ENCODE data around the gene SLC25A36. TPM values are rescaled to one million over a fixed set of nuclear protein-coding genes. Genes with fewer than 3 reads are reported as not detected.

Gene SLC25A36
- total RNA-seq, 1 experiment from 2014 or later: 78.4 TPM

DNA sequence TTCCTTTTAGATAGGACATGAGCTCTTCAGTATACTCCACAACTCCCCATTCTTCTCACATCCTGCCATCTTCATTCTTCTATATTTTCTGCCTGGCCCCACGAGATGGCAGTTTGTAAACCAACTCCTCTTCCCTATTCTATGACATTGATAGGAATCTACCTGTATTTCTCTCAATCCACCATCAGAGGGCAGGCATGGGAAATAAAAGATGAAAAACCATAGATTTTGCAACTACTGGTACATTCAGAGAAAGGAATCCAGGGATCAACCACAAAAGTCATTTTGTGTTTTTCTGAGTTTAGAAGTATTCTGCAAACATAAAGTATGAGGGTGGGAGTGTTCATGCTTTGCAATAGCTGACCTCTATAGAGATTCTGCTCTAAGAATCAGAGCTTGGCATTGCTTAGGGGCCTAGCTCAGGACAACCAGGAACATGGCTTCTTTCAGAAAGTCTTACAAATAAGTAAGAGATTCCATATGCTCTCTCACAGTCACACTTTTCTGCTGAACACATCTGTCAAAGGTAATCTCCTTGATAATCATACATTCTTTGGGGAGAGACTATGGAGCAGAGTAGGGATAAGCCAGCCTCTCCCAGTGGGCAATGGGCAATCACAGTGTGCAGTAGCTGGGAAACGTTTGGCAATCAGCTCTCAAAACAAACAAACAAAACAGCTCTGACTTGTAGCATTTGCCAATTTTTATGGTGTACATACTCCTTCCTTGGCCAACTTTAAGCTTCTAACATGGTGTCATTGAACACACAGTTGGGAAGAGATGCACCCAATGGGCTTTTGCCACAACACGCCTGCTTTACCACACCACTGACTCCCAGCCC lies 43.1 kb upstream of the SLC25A36 start:
- Mint-ChIP-seq H3K9me3 (no peaks in the 10 kb centered on the region), H3K27me3 (ENCODE audit: low read depth) (peaks cover 19% of the 10 kb centered on the region), H3K36me3 (no peaks in the 10 kb centered on the region), H3K27ac (no peak overlapping the region), H3K4me1 (no peaks in the 10 kb centered on the region), H3K4me3 (no peak overlapping the region)
- TF ChIP-seq CTCF (IDR thresholded peaks at IDR 0.05): peak; percentile 26; the same call in 1 of the 2 replicates
- TF ChIP-seq ATF3 (CRISPR knock-in tag; conservative IDR thresholded peaks at IDR 0.05): no peak
- ChIA-PET CTCF (interaction anchor here (1.0 to 1.5 kb wide), 7 partner anchors 10 to 293 kb away, joined by 3 to 6 read pairs (median 3); partner anchors contain the start of gene SLC25A36), POLR2A (interaction anchor here (1.0 kb wide), 1 partner anchor 44 kb away, joined by 4 read pairs; the partner anchor contains the start of gene SLC25A36)
- DNase-seq (ENCODE audit: low spot score) (no peak), ATAC-seq (peak; percentile 87)

DNA sequence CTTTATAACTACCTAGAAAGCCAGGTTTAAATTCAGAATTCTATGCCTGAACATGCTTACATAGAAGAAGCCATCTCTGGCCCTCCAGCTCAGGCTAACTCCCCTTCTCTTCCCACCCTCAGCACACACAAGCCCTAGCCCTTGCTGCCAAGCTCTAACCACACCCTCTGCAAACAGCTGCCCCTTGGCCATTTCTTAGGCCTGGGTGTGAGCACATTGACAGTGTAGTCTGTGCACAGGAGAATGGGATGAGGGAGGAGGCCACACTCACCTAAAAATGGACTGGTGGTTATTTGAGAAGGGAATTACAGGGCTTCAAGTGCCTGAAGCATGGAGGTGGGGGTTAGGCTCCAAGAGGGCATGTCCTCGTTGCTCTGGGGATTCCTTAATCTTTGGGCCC lies 42.3 kb upstream of the SLC25A36 start:
- Mint-ChIP-seq H3K27ac (no peak overlapping the region), H3K4me3 (no peak overlapping the region), H3K27me3 (ENCODE audit: low read depth) (peaks cover 11% of the 10 kb centered on the region), H3K4me1 (no peaks in the 10 kb centered on the region), H3K36me3 (no peaks in the 10 kb centered on the region), H3K9me3 (no peaks in the 10 kb centered on the region)
- TF ChIP-seq FOXJ3 (CRISPR knock-in tag; IDR thresholded peaks at IDR 0.05; ENCODE audit: borderline replicate concordance) (no peak), MXD4 (CRISPR knock-in tag; IDR thresholded peaks at IDR 0.05; ENCODE audit: borderline replicate concordance) (no peak), ATF1 (CRISPR knock-in tag; IDR thresholded peaks at IDR 0.05) (no peak), E2F5 (CRISPR knock-in tag; IDR thresholded peaks at IDR 0.05) (no peak), ZNF263 (CRISPR knock-in tag; IDR thresholded peaks at IDR 0.05; ENCODE audit: low read depth) (no peak), NFYB (CRISPR knock-in tag; conservative IDR thresholded peaks at IDR 0.05; ENCODE audit: low read depth) (no peak), MYBL2 (CRISPR knock-in tag; IDR thresholded peaks at IDR 0.05) (no peak), ZNF396 (CRISPR knock-in tag; IDR thresholded peaks at IDR 0.05; ENCODE audit: borderline replicate concordance) (no peak)
- ChIA-PET POLR2A (no interaction called here), CTCF (interaction anchor here (1.2 to 1.5 kb wide), 2 partner anchors 279 to 293 kb away, joined by 3 to 5 read pairs; no protein-coding TSS in a partner anchor)
- DNase-seq (ENCODE audit: low spot score) (no peak), ATAC-seq (no peak)

- Mint-ChIP-seq H3K36me3 (no peaks in the 10 kb centered on the region), H3K4me3 (no peak overlapping the region), H3K27ac (no peak overlapping the region), H3K9me3 (no peaks in the 10 kb centered on the region), H3K27me3 (ENCODE audit: low read depth) (no peaks in the 10 kb centered on the region; the same call in 1 of the 2 replicates), H3K4me1 (no peaks in the 10 kb centered on the region)
- ATAC-seq (no peak), DNase-seq (ENCODE audit: low spot score) (no peak)
- CTCF ChIA-PET: no interaction called here
- POLR2A ChIA-PET: no interaction called here
- TF ChIP-seq, protein P1, sequence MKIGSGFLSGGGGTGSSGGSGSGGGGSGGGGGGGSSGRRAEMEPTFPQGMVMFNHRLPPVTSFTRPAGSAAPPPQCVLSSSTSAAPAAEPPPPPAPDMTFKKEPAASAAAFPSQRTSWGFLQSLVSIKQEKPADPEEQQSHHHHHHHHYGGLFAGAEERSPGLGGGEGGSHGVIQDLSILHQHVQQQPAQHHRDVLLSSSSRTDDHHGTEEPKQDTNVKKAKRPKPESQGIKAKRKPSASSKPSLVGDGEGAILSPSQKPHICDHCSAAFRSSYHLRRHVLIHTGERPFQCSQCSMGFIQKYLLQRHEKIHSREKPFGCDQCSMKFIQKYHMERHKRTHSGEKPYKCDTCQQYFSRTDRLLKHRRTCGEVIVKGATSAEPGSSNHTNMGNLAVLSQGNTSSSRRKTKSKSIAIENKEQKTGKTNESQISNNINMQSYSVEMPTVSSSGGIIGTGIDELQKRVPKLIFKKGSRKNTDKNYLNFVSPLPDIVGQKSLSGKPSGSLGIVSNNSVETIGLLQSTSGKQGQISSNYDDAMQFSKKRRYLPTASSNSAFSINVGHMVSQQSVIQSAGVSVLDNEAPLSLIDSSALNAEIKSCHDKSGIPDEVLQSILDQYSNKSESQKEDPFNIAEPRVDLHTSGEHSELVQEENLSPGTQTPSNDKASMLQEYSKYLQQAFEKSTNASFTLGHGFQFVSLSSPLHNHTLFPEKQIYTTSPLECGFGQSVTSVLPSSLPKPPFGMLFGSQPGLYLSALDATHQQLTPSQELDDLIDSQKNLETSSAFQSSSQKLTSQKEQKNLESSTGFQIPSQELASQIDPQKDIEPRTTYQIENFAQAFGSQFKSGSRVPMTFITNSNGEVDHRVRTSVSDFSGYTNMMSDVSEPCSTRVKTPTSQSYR (CRISPR knock-in tag; IDR thresholded peaks at IDR 0.05): no peak
- TF ChIP-seq NFE2L1 (CRISPR knock-in tag; IDR thresholded peaks at IDR 0.05): no peak
- no peak for TF ChIP-seq CREM (CRISPR knock-in tag; IDR thresholded peaks at IDR 0.05)
- TF ChIP-seq GABPB1 (CRISPR knock-in tag; IDR thresholded peaks at IDR 0.05): no peak
- TF ChIP-seq USF2 (CRISPR knock-in tag; IDR thresholded peaks at IDR 0.05): no peak
- no peak for TF ChIP-seq TP53 (CRISPR knock-in tag; IDR thresholded peaks at IDR 0.05)
Observed at GRCh38 chr3:140902791-140903190, 38.8 kb upstream of the SLC25A36 start.
